T-helper 1 cell treated with Interleukin-12 subunit alpha and Interleukin-12 subunit beta and Interleukin-4 antibody, amounts not matched to agents 30 ng/mL and 1 ng/mL, for 36 hours (primary cell): ENCODE results near the gene IRAK1. TPM values are rescaled to one million over a fixed set of nuclear protein-coding genes. Genes with fewer than 3 reads are reported as not detected.
"Not testable (repeated sequence)": the region's sequence is repeated elsewhere in the genome, so short reads cannot be mapped to it uniquely, and the experiment has no call there.

Experiments used
- intact Hi-C: fragments of 100-400 bp; cut with micrococcal nuclease; formaldehyde crosslinking; loops from one replicate; pipeline ENCODE4 v1.15.1; 2024
- total RNA-seq: library from RNA; stranded (reverse); gene quantifications from 2 replicates; pipeline ENCODE4 v1.2.3, GENCODE V29; 2022

The IRAK1 gene
- total RNA-seq, 1 donor from 2014 or later = 131 TPM

DNA sequence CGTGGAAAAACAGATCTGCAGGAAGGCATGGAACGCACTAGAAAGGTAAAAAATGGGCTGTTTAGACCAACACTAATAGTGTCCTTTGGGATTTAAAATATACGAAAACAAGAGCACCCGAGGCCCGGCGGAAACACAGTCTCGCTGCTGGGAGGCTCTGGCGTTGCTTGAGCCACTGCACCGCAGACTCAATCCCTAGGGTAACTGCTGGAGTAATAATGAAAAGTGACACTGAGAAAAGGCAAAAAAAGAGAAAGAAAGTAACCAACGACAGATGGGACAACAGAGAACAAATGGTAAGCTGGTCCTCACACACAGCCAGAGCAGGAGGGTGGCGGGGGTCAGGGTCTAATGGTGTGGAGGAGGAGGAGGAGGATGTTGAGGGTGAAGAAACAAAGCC is 15.4 kb downstream of the IRAK1 start:
- intact Hi-C loops = no loop called here

- intact Hi-C loops = no loop called here
Measured at GRCh38 chrX:154002215-154002719, 17.4 kb downstream of the IRAK1 start.

DNA sequence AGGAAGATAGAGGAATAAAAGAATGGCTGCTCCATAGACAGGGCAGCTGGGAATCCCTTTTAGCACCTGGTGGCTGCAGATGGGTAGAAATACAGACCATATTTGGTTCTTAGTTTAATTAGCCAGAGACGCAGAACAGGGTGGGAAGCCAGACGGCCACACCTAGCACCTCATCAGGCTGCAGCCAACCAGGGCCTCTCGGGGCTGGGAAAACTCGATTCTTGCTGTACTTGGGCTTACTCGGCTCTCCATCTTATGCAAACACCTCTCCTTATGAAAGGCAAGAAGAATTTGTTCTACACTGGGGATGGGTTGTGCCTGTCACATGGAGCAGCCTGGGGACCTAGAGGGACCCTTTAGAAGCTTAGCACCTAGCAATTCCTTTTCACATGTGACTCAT is 19.7 kb downstream of the IRAK1 start:
- intact Hi-C loops = no loop called here

DNA sequence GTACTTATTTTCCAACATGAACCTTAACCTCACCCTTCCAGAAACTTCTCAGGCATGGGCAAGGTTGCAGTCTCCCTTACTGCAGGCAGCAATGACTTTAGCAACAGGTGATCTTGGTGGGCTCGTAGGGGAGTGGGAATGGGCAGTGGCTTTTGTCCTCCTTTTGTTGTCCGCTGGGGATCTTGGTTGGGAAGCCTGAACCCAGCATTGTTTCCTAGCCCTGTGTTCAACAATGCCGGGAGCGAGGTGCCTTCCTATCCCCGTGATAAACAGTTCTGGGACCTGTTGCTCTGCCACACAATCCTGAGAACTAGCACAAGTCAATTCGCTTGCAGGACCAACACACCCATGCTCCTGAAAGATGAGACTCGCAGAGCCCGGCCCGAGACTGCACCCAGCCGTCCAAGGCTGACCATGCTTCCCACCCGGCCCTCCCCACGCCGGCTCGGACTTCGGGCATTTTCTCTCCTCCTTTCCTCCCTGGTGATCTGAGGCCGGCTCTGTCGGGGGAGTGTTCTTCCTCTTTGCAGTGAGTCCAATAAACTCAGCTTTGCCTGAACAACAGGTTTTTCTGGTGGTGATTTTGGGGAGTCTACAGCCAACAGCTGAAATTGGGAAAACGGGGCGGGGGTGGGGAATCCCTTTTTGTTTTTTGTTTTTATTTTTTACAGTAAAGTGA is 20.2 kb downstream of the IRAK1 start:
- intact Hi-C loops = no loop called here

- intact Hi-C loops = no loop called here
Measured at GRCh38 chrX:153995504-153995903, 24.2 kb downstream of the IRAK1 start.

DNA sequence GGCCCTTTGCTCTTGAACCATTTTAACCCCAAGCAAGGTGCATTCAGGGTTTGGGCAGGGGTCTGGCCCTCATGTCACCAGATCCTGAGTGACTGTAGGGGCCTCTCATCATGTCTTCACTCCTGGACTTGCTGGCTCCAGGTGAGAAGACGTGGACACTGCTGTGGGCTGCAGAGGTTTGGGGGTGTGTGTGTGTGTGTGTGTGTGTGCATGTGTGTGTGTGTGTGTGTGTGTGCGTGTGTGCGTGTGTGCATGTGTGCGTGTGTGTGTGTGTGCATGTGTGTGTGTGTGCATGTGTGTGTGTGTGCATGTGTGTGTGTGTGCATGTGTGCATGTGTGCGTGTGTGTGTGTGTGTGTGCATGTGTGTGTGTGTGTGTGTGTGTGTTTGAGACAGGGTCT is 25.3 kb downstream of the IRAK1 start:
- intact Hi-C loops = not testable (repeated sequence)

- intact Hi-C loops = no loop called here
Measured at GRCh38 chrX:153993978-153994377, 25.7 kb downstream of the IRAK1 start.

DNA sequence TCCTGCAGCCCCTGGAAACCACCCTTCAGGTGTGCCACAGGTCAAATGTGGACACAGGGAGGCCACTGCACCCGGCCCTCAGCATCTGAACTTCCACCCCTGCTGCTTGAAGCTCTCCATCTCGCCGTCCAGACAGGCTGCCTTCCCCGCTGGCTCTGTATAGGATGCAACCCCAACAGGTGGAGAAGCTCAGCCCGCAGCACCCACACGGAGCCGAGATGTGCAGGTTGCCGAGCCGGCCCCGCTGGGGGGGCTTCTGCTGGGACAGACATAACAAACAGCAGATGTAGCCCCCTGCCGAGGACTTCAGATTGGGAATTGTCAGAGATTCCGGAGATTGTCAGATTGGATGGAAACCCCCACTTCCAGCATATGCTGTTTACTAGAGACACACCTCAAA is 26.6 kb downstream of the IRAK1 start:
- intact Hi-C loops = no loop called here

GRCh38 chrX:153992180-153992579 is 27.5 kb downstream of the IRAK1 start:
- intact Hi-C loops = no loop called here

GRCh38 chrX:153991013-153991580 is 28.6 kb downstream of the IRAK1 start:
- intact Hi-C loops = no loop called here

DNA sequence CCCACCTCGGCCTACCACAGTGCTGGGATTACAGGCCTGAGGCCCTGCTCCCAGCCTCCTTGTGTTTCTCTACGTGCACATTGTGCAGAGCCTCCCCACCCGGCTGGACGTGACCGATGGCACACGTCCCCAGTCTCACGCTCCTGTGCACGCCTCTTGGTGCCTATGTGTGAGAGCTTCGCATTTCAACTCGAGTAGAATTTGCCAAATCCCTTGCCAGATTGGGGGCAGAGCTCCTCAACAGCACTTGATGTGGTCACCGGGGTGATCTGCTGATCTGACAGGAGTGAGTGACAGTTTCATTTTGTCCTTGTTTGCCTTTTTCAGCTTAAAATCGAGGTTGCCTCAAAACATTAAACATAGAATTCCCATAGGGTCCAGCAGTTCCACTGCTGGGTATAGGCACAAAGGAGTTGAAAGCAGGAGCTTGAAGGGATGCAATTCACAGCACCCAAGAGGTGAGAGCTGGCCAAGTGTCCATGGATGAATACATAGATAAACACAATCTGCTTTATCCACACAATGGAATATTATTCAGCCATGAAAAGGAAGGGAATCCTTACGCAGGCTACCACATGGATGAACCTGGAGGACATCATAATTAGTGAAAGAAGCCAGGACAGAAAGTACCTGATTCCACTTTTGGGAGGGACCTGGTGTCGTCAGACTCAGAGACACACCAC is 29.6 kb downstream of the IRAK1 start:
- intact Hi-C loops = no loop called here

DNA sequence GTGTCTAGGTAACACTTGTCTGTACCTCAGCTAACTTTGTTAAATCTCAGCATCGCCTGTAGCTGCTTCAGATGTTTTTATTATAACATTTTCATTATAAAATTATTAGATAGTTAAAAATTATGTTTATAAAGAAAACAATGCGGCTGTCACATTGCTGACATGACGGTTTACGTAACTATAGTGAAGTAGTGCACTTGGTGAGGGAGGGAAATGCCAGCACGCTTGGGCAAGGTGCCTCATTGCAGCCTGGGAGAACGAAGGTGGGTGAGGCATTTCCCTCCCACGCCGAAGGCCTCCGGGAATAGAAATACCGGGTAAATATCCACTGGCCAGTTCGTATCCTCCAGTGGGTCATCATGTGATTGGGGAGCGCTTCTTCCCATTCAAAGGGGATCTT is 31.2 kb downstream of the IRAK1 start:
- intact Hi-C loops = no loop called here

GRCh38 chrX:153984351-153985178 is 35.1 kb downstream of the IRAK1 start:
- intact Hi-C loops = loop anchor here (2.0 kb wide), 1 partner anchor 14 kb away; the partner anchor contains the start of gene HCFC1

DNA sequence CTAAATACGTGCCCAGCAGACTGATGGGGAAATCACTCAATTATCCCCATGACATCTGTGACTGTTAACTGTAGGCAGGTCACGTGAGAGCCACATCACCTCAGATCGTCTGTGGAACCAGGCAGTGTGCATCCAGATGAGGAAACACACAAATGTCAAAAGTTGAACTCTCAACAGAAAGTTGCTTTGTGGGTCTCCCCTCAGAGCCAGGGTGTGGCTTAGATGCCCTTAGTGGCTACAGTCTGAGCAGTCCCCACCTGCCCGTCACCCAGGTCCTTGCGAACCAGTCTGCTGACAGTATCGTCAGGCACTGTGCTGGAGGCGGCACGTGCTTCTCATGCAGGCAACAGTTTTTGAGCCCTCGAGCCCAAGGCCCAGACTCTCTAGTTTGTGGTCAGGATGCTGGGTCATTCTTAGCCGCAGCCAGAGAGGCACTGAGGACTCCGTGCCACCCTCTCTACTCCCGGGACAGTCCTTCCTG is 36.3 kb downstream of the IRAK1 start:
- intact Hi-C loops = no loop called here

DNA sequence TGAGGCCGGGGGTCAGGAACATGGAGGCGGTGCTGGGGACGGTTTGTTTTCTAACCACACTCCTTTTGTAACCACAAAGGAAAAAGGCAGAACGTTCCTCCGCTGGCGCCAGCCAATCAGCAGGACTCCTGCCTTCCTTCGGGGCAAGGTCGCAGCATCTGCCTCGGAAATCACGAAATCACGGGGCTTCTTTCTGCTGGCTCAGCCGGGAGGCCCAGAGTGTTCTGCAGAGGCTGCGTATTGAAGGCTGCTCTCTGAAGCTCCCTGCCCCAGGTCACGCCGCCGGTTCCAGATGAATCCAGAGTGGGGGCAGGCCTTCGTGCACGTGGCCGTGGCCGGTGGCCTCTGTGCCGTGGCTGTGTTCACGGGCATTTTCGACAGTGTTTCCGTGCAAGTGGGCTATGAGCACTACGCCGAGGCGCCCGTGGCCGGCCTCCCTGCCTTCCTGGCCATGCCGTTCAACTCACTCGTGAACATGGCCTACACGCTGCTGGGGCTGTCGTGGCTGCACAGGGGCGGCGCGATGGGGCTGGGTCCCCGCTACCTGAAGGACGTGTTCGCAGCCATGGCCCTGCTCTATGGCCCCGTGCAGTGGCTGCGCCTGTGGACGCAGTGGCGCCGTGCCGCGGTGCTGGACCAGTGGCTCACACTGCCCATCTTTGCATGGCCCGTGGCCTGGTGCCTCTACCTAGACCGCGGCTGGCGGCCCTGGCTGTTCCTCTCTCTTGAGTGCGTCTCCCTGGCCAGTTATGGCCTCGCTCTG is 37.8 kb downstream of the IRAK1 start:
- intact Hi-C loops = loop anchor here (1.0 kb wide), 1 partner anchor 9 kb away; no protein-coding TSS in a partner anchor

DNA sequence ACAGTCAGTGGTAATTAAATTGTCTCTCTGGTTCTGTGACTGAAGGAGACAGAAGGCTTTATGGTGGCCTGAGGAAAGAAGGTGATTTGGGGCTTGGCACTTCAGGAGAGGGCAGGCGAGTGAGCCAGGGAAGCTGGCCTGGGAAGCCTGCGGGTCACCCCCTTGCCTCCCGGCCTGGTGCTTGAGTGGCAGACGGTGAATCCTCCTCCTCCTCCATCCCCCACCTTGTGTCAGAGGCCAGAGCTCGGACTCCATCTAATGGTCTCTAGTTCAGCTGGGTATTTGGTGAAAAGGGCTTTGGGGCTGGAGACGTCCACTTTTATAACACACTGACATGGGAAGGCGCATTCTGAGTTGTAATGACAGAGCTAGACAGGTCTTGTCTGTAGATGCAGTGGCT is 38.5 kb downstream of the IRAK1 start:
- intact Hi-C loops = loop anchor here (1.0 kb wide), 1 partner anchor 8 kb away; no protein-coding TSS in a partner anchor

DNA sequence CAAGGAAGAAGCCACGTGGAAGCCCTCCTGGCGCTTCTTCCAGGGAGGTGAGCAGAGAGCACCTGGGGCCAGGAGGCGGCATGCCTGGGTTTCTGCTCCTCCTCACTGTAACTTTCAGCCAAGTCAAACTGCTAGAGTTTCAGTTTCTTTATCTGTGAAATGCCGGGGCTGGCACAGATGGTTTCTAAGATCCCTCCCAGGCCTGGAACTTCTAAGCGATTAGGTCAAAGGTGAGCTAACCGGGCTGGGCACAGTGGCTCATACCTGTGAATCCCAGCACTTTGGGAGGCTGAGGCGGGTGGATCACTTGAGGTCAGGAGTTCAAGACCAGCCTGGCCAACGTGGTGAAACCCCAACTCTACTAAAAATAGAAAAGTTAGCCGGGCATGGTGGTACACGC is 39.3 kb downstream of the IRAK1 start:
- intact Hi-C loops = not testable (repeated sequence)

DNA sequence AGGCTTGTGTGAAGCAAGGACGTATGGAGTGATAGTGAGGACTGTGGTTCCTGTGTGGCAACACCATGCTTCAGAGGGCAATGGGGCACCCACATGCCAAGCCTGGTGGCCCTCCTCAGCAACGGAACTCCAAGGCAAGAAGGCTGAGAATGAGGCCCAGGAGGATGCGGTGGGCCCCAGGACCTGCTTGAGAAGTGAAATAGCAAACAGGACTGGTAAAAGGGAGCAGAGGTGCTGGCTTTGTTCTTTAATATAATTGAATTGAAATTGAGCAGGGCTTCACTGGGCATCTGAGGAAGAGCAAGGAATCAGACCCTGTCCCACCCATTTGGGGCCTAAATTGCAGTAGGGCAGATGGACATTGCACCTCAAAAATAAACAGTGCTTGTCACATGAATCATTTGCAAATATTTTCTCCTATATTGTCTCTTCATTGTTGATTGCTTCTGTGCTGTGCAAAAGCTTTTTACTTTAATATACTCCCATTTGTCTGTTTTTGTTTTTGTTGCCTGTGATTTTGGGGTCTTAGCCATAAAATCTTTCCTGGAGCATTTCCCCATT is 44.9 kb downstream of the IRAK1 start:
- intact Hi-C loops = loop anchor here (5.0 kb wide), 3 partner anchors 397 to 542 kb away; partner anchors contain the start of genes FAM3A, FLNA and RPL10

DNA sequence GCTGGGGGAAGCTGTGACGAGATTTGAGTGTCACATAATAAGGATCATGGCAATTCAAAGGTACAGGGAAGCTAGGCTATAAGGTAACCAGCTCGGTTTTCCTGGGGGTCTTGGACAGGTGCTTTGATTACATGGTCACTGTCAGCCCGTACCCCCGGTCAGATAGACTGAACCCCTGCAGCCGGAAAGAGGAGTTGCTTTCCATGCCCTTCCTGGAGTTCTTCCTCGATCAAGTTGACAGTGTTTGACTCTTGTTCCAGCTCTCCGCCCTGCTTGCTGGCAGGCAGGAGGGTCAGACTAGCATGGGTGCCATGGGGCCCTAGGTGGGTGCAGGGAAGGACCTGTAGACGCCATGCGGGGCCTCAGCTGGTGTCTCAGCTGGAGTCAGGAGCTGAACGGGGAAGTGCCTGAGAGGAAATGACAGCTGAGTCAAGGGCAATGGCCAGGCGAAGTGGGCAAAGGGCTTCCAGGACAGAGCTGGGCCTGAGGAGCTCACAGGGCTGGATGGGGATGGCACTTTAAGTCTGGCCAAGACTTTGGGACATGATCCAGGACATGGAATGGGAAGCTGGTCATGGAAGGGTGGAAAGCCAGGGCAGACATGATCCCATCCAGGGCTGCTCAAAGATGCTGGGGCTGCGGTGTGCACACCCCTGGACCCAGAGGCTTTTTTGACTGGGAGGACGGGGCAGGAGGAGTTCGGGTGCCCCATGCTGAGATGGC is 45.5 kb downstream of the IRAK1 start:
- intact Hi-C loops = loop anchor here (5.0 kb wide), 3 partner anchors 398 to 543 kb away; partner anchors contain the start of genes FAM3A, FLNA and RPL10
